GM23248 (cell line): ENCODE results near the gene ANKRD13D.

Source experiments
- EZH2 ChIP-seq: fragments of 200-600 bp; sonication (generic); IDR thresholded peaks from 2 replicates; pipeline ENCODE4 v1.6.1; 2018; ENCODE audit warnings: antibody characterized with exemption, mild to moderate bottlenecking; ENCODE audit not compliant: insufficient read depth, poor library complexity, severe bottlenecking
- EZH2phosphoT487 ChIP-seq: fragments of 200-600 bp; sonication (generic); IDR thresholded peaks from 2 replicates; pipeline ENCODE4 v1.6.1; 2018; ENCODE audit warnings: antibody characterized with exemption, moderate library complexity, mild to moderate bottlenecking, low read depth; ENCODE audit not compliant: insufficient read depth

GRCh38 chr11:67314218-67314617, 25.1 kb downstream of the ANKRD13D start:
- TF ChIP-seq EZH2 = no peak
- TF ChIP-seq EZH2phosphoT487 = no peak
